ENCODE data around the gene STX7.
A peak's percentile ranks its signal among the peaks of the same experiment; 100 is the strongest.

The STX7 gene

GRCh38 chr6:132490024-132490423 is 22.9 kb downstream of the STX7 start:
- Histone ChIP-seq H3K27ac (no peak overlapping the region), H3K36me3 (replicated peaks) (no peaks in the 10 kb centered on the region), H3K4me3 (ENCODE audit: low read depth, low read length) (no peak overlapping the region), H3K27me3 (replicated peaks) (no peaks in the 10 kb centered on the region)
- no peak for DNase-seq
- TF ChIP-seq, protein P1, sequence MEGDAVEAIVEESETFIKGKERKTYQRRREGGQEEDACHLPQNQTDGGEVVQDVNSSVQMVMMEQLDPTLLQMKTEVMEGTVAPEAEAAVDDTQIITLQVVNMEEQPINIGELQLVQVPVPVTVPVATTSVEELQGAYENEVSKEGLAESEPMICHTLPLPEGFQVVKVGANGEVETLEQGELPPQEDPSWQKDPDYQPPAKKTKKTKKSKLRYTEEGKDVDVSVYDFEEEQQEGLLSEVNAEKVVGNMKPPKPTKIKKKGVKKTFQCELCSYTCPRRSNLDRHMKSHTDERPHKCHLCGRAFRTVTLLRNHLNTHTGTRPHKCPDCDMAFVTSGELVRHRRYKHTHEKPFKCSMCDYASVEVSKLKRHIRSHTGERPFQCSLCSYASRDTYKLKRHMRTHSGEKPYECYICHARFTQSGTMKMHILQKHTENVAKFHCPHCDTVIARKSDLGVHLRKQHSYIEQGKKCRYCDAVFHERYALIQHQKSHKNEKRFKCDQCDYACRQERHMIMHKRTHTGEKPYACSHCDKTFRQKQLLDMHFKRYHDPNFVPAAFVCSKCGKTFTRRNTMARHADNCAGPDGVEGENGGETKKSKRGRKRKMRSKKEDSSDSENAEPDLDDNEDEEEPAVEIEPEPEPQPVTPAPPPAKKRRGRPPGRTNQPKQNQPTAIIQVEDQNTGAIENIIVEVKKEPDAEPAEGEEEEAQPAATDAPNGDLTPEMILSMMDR (IDR thresholded peaks at IDR 0.05; ENCODE audit: low read depth, low read length, missing control alignments): no peak
- in situ Hi-C loops (cut with HindIII; ENCODE audit: low pct_ligation_motif_present, low sequenced_read_pairs): loop anchor here (25.0 kb wide), 1 partner anchor 203 kb away; no protein-coding TSS in a partner anchor

DNA sequence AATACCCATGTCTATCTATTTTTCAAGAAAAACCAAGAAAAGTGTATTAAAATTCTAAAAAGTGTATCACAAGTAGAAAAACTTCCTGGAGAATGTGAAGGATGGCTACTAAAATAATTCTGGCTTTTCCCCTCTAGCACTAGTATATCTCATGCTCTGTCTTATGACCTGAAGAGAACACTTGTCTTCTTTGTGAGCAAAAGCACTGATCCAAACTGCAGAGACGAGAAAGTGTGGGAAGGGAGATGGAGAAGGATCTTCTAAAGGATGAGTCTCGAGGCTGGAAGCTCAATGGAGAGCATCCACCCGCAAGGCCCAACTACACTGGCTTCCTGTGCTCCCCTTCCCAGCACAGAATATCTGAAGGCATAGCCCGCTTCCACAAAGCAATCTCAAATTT is 23.5 kb downstream of the STX7 start:
- no peaks in the 10 kb centered on the region for H3K36me3 ChIP-seq (replicated peaks)
- TF ChIP-seq, protein P1 (IDR thresholded peaks at IDR 0.05; ENCODE audit: low read depth, low read length, missing control alignments): no peak
- no peak overlapping the region for H3K27ac ChIP-seq
- no peak overlapping the region for H3K4me3 ChIP-seq (ENCODE audit: low read depth, low read length)
- in situ Hi-C loops (cut with HindIII; ENCODE audit: low pct_ligation_motif_present, low sequenced_read_pairs): loop anchor here (25.0 kb wide), 1 partner anchor 202 kb away; no protein-coding TSS in a partner anchor
- no peaks in the 10 kb centered on the region for H3K27me3 ChIP-seq (replicated peaks)
- DNase-seq: no peak

DNA sequence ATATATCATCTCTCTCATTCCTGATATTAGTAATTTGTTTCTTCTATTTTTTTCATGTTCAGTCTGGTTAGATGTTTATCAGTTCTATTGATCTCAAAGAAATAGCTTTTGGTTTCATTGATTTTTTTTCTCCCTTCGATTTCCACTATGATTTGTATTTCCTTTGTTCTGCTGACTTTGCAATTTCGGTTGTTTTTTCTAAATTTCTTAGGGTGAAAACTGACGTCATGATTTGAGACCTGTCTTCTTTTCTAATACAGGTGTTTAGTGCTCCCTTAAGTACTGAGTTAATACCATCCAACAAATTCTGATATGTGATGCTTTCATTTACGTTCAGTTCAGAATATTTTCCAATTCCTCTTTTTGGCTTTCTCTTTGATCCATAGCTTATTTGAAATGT is 25.2 kb downstream of the STX7 start:
- DNase-seq: no peak
- Histone ChIP-seq H3K27me3 (replicated peaks) (no peaks in the 10 kb centered on the region), H3K4me3 (ENCODE audit: low read depth, low read length) (no peak overlapping the region), H3K27ac (no peak overlapping the region), H3K36me3 (replicated peaks) (no peaks in the 10 kb centered on the region)
- in situ Hi-C loops (cut with HindIII; ENCODE audit: low pct_ligation_motif_present, low sequenced_read_pairs): loop anchor here (25.0 kb wide), 1 partner anchor 200 kb away; no protein-coding TSS in a partner anchor
- TF ChIP-seq, protein P1 (IDR thresholded peaks at IDR 0.05; ENCODE audit: low read depth, low read length, missing control alignments): no peak

DNA sequence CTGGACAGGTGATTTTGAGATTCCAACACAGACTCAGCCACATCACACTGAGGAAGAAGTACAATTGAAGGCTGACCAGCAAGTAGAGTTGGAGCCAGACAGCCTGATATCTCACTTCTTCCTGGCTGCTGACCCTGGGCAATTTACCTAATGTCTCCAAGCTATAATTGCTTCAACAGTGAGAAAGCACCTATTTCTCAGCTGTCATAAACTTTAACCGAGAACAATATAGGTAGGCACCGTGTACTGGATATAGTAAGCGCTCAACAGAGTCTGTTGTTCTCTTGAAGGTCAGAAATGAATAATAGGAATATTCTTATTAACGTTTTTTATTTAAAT is 28.3 kb downstream of the STX7 start:
- TF ChIP-seq, protein P1 (IDR thresholded peaks at IDR 0.05; ENCODE audit: low read depth, low read length, missing control alignments): no peak
- in situ Hi-C loops (cut with HindIII; ENCODE audit: low pct_ligation_motif_present, low sequenced_read_pairs): loop anchor here (25.0 kb wide), 1 partner anchor 197 kb away; no protein-coding TSS in a partner anchor
- no peak for DNase-seq

DNA sequence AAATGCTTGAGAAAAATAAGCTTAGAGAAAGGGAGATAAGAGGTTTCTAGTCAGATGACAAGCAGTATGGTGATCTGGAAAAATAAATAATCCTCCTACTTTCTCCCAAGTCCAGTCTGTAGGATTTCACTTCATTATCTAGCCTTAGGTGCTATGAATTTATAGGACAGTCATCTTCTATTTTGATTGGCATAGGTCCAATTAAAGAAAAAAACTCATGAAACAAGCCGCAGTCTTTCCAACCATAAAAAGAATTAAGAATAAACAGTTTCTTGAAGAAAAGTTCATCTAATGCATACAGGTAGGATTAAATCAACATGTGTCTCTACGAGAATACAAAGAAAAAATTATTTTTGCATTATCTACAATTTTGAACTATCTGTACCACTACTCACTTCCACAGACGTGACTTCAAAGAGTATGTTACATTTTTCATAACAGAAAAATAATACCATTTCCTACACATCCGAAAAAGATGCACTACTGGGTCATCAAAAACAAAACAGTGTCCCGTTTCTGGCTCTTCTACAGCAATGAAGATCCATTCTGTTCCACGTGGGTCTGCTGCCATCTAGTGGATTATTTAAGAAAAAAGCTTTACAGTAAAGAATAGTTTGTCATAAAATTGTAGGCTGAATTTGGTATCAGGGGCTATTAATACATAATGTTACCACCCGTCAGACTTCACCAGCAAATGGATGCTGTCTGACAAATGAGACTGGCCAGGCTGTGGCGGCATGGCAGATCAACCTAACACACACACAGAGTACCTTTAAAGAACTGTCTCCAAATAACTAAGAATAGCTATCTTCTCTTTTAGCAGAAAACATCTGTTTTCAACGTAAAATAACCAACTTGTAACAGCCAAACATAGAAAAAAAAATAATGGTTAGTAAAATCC is 28.9 kb downstream of the STX7 start:
- no peaks in the 10 kb centered on the region for H3K27me3 ChIP-seq (replicated peaks)
- no peak overlapping the region for H3K27ac ChIP-seq
- TF ChIP-seq, protein P1 (IDR thresholded peaks at IDR 0.05; ENCODE audit: low read depth, low read length, missing control alignments): peak; percentile 62
- H3K36me3 ChIP-seq (replicated peaks): no peaks in the 10 kb centered on the region
- no peak overlapping the region for H3K4me3 ChIP-seq (ENCODE audit: low read depth, low read length)
- in situ Hi-C loops (cut with HindIII; ENCODE audit: low pct_ligation_motif_present, low sequenced_read_pairs): loop anchor here (25.0 kb wide), 1 partner anchor 197 kb away; no protein-coding TSS in a partner anchor
- DNase-seq: peak; percentile 48

More for the DNA sequence above, 28.3 kb downstream of the STX7 start:
- H3K36me3 ChIP-seq (replicated peaks): no peaks in the 10 kb centered on the region
- no peak overlapping the region for H3K4me3 ChIP-seq (ENCODE audit: low read depth, low read length)
- H3K27ac ChIP-seq: no peak overlapping the region
- no peaks in the 10 kb centered on the region for H3K27me3 ChIP-seq (replicated peaks)

Data from brain microvascular endothelial cell (primary cell).